Dedifferentiated amniotic fluid mesenchymal stem cell (primary cell): ENCODE measurements around the gene SCFD2.
A peak's percentile ranks its signal among the peaks of the same experiment; 100 is the strongest.
"Not testable (repeated sequence)": the region's sequence is repeated elsewhere in the genome, so short reads cannot be mapped to it uniquely, and the experiment has no call there.

Experiments
- DNase-seq: peaks from one replicate; pipeline ENCODE4 v3.0.0-alpha.2; 2016; ENCODE audit errors: extremely low spot score

Gene SCFD2

DNA sequence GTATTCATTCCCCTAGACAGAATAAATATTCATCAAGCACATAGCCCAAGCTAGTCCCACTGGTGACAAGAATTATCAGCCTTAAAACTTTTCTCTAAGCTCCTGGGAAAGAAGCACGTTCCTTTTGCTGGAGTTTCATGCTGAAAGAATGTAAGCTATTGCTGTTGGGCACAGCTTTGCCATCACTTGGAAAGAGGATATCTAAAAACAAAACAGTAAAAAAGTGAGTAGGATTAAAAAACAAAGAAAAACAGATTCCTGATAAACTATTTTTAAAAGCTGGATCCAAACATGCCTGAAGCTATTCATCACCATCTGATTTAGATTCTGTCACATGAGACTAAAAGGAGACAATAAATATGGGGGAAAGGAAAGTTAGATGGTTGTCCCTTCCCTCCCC, 176.8 kb downstream of the SCFD2 start:
- peak; percentile 84 for DNase-seq

DNA sequence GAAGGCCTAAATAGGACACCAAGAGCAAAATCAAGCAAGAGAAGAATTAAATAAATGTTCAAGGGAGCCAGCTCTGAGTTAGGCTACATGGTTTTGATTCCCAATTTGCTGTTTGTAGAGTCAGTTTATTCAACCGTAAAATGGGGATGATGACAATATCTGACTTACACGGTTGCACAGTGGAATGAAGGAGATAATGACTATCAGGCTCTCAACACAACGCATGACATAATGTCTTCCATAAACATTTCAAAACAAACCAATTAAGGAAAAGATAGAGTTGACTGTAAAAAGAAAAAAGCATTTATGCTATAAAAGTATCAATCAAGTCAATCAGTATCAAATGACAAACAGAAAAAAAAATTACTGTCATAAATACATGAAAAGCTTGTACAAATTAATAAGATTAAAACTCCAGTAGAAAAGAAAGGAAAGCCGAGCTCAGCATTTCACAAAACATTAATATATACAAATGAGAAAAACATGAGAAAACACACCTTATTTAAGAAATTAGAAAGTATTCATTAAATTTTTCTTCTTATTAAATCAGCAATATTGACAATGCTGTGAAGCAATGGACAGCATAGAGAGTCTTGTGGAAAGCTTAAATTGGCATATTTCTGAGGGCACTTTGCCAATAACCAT, 179.0 kb downstream of the SCFD2 start:
- DNase-seq = no peak

DNA sequence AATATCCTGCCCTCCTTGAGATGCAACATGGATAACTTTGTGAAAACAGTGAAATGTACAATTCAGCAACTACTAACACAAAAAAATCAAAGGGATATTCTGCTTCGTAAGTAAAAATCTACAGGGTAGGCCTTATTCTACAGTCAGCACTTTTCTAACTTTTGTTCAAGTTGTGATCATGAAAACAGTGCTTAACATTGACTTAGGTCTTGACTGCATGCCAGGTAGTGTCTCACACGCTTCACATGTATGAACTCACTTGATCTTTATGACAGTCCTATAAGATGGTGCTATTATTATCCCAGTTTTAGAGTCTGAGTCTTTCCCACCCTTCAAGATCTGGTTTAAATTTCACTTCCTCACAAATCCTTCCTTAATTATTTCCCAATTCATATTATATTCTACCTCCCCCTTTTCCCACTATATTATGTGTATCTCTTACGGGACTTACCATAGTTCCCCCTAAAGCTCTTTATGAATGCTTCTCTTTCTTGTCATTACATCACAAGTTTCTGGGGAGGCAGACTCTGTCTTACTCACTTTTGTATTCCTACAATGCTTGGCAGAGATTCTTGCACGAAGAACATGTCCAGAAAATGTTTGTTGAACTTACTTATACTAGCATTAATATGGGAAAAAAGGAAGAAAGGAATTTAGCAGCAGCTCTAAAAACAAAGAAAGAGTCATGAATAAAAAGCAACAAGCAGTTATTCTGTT, 179.8 kb downstream of the SCFD2 start:
- DNase-seq = peak; percentile 83

DNA sequence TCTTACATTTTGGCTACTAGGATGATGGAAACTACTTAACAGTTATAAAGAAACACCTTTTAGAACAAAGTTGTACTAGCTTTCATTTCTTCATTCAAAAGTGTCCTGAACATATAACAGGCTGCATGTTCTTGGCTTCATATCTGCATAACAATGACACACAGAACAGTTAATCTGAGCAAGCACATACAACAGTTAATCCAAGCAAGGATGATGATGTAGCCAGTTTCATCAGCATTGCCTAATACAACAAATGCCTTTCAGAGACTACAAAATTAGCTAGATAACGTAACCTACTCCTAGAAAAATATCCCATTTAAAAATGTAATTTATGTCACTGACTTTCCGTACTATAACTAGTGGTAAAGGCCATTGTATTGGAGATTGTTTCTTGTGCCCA, 182.1 kb downstream of the SCFD2 start:
- DNase-seq = no peak

DNA sequence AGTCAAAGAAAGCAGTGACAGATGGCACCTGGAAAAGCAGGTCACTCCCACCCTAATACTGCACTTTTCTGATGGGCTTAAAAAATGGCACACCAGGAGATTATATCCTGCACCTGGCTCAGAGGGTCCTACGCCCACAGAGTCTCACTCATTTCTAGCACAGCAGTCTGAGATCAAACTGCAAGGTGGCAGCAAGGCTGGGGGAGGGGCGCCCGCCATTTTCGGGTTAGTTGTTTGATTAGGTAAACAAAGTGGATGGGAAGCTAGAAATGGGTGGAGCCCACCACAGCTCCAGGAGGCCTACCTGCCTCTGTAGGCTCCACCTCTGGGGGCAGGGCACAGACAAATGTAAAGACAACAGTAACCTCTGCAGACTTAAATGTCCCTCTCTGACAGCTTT, 188.1 kb downstream of the SCFD2 start:
- not testable (repeated sequence) for DNase-seq

DNA sequence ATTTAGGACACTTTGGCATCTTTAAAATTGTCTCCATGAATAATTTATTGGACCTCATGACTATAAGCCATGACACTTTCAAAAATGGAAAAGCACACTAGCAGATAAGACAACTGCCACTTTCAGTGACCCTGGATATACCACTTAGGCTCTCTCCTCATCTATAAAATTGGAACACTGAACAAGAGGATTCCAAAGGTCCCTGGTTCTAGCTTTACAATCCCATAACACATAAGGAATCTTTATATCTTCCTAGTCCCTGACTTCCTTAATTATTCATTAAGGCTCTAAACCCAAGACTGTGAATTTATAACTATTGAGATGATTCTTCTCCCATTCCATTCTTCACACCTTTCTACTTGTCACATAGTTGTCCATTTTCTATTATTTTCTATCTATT, 190.2 kb downstream of the SCFD2 start:
- DNase-seq = no peak

DNA sequence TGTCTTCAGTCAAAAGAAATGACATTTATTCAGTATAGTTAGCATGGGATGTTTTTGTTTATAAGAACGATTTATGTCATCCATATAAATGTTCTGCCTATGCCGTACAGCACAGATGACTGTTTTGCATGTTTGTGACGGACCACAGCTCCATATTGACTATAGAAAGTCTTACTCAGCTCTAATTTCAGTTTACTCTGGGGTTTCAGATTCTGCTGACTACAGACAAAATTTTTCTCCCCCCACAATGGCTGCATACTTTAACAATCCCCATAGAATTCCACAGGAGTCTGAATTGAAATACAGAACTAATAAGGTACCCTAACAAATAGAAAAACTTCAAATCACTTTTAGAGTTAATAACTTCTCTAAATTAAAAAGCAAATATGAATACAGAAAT, 191.0 kb downstream of the SCFD2 start:
- DNase-seq = no peak

DNA sequence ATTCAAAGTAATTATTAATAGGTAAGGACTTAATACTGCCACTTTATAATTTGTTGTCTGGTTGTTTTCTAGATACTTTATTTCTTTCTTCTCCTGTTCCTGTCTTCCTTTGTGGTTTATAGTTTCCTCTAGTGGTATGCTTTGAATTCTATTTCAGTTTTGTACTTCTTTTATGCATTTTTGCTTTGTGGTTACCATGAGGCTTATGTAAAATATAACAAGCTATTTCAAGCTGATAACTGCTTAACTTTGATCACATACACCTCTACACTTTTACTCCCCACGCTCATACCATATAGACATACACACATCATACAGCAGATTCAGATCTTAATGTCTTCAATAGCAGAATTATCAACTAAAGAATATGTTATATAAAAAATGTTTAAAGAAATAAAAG, 192.3 kb downstream of the SCFD2 start:
- DNase-seq = no peak

DNA sequence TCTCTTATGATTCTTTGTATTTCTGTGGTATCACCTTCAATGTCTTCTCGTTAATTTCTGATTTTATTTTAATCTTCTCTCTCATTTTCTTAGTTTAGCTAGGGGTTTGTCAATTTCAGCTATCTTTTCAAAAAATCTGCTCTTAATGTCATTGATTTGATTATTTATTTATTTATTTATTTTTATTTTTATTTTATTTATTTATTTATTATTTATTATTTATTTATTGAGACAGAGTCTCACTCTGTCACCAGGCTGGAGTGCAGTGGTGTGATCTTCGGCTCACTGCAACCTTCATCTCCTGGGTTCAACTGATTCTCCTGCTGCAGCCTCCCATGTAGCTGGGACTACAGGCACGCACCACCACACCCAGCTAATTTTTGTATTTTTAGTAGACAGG, 194.1 kb downstream of the SCFD2 start:
- no peak for DNase-seq

DNA sequence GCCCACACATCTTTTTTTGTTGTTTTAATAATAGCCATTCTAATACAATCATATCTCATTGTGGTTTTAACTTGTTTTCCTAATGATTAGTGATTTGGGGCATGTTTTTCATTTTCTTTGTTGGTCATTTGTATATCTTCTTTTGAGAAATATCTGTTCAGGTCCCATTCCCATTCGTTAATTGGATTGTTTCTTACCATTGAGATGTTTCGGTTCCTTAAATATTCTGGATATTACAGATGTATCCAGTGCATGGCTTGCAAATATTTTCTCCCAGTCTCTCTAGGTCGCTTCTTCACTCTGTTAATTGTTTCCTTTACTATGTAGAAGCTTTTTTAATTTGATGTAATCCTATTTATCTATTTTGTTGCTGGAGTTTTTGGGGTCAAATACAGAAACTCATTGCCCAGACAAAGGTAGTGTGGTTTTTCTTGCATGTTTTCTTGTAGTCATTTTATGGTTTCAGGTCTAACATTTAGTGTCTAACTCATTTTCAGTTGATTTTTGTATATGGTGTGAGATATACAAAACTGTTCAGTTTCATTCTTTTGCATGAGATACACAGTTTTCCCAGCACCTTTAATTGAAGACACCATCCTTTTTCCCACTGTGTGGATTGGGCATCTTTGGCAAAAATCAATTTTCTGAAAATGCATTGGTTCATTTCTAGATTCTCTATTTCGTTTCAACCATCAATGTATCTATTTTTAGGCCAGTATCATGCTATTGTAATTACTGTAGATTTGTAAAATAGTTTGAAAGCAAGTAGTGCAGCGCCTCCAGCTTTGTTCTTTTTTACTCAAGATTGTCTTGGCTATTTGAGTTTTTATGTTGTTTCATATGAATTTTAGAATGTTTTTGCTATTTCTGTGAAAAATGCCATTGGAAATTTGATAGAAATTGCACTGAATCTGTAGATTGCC, 195.9 kb downstream of the SCFD2 start:
- no peak for DNase-seq

DNA sequence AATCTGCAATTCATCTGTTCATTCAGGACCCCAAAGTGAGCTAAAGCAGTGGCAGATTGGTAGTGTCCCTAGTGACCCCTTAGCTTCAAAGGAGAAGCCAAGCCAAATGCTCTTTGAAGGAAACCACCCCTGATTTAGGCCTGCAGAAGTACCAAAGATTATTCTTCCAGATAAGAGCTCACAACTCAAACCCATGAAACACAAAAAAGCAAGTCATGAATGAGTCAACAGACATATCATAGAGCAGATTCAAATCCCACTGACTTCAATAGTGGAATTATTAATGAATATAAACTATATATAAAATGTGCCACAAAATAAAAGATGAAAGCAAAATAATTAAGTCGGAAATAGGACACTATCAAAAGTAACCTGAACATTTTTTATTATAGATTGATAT, 197.6 kb downstream of the SCFD2 start:
- no peak for DNase-seq

DNA sequence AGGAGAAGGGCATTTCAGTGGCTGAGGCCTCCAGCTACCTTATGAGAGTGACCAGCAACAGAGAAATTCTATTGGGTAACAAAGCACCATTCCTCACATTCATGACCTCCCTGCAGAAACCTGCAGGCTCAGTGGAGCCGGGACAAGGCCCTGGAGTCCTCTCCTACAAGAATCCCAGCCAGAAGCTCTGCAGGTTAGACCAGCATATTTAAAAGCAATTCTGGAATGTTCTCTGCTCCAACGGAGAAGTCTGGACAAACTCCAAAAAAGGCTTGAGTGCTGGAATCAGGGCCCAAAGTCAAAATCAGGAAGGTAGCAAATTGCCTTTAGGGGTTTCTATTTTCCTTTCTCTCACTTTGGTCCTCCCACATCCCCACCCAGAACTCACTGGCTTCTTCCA, 202.9 kb downstream of the SCFD2 start:
- DNase-seq = no peak

DNA sequence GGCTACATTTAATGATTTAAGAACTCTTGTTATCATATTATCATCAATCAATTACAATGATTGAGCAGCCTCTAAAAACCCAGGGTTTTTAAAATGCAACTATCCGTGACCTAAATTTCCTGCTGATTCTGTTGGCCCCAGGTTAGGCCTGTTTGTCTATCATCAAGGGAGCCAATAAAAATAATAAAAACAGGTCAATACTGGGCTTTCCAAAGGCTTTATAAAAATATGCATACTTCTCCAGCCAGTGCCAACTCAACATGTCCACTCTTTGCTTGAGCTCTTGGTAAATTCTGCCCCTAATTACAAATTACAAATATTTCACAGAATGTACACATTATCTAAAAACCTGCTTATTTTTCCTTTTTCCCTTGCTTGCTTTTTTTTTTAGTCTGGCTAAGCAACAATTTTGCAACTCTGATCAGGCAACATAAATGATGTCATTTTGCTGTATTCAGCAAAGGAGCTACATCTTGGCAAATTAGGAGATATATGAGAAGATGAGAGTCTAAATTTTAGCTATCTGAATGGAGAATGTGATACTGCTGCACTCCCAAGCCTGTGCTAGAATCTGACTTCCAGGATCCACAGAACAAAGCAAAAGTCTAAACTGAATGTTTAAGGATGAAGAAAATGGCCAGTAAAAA, 204.0 kb downstream of the SCFD2 start:
- DNase-seq = no peak

DNA sequence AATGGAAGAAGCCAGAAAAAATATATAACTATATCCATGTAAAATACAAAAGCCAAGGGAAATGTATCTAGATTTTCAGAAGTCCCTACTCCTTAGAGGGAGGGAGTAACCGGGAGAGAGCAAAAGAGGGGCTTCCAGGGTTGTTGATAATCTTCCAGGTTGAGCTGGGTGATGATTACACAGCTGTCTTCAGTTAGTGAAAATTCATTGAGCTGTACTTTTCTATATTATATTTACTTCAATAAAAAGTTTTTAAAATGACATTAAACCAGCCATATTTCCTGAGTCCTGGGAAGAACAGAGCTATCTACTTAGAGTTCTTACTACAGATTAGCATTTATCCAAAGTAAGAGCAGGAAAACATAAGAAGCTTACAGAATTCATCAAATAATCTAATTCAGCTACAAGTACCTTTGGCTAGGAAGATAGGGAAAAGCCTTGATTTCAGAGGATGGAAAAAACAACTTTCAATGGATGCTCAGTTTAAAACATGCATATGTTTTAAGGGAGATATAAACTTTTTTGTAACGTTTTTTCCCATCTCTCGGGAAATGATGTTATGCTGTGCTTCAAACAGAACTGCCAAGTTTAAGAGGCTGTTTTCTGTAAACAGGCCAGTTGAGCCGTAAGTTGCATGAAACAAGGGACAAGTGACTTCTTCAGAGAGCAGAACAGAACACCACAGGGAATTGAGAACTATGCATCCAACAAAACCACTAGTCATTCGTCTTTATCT, 204.6 kb downstream of the SCFD2 start:
- DNase-seq = no peak

DNA sequence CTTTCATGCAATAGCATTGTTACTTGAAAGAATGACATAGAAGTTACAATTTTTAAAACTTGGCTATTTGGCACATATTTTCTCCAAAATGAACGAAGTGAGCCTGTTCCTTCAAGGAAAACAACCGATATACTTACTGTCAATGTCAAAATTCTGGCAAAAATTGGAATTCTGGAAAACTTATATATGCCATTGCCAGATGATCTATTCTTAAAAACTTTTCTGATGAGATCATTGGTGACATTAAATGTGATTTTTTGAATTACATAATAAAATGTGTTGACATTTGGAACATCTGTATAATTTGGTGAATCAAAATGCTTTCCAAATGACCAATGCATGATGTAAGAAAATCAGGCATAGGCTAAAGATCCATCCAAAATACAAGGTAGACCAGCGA, 209.0 kb downstream of the SCFD2 start:
- DNase-seq = no peak

DNA sequence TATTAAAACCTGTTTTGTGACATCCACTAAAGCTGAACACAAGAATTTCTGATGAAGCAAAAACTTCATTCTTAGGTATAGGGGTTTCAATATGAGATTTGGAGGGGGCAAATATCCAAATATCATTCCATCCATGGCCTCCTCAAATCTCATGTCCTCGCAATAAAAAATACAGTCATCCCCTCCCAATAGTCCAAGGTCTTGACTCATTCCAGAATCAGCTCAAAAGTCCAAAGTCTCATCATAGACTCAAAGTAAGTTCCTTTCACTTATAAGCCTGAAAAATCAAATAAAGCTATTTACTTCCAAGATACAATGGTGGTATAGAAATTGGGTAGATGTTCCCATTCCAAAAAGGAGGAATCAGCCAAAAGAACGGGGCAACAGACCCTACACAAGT, 213.4 kb downstream of the SCFD2 start:
- DNase-seq = no peak

DNA sequence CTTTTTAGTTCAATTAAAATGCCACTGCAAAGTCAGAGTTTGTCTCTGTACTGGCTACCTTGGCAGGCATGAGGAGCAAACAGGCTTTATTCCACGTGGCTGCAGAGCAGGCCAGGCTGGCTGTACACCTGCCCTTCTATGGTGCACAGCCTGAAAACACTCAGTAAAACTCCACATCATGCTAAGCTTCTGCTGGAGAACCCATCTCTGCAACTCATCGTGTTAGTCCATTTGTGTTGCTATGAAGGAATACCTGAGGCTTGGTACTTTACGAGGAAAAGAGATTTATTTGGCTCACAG, 214.4 kb downstream of the SCFD2 start:
- DNase-seq = no peak

DNA sequence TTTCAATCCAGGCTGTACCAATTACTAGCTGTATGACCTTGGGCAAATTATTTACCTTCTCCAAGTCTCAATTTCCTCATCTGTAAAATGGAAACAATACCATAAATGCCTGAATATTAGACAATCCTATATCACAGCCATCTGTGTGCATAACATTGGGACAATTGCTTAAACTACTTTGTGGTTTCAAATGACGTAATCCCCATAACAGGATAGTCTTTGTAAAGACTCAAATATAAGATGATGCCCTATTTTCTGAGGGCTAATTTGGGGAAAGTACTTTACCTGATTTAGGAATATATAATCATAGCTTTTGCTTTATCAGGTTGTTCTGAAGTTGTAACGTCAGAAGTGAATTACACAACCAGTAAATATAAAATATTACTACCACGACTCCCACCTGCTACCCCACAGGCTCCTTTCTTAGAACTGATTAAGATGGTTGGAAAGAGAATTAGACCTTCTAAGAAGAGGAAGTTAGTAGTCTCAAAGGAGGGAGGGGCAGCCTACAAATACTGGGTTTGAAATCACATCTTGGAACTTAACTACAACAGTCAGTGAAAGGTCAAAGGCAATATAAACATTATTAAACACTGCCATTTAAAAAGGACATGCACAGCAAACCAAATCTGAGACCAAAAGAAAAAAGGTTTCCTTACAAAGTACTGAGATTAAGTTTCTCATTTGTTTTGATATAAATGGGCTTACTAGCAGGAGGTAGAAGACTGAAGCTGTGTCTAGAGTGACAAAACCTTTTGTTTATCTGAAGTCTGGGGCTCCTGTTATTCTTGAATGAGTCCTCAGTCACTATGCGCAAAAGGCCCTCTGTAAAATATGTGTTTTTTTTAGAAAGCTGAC, 215.0 kb downstream of the SCFD2 start:
- DNase-seq = no peak

DNA sequence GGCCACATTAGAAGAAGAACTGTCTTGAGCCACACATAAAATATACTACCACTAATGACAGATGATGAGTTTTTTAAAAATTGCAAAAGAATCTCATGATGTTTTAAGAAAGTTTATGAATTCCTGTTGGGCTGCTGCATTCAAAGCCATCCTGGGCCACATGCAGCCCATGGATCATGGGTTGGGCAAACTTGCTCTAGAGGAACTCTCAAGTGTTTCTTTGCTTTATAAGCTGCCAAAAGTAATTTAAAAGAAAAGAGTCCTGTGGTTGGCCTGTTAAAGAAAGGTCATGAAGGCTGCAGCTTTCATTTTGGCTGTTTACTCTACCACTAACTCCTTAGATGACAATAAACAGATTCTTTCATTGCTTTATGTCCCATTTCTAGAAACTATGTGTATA, 218.2 kb downstream of the SCFD2 start:
- DNase-seq = no peak

DNA sequence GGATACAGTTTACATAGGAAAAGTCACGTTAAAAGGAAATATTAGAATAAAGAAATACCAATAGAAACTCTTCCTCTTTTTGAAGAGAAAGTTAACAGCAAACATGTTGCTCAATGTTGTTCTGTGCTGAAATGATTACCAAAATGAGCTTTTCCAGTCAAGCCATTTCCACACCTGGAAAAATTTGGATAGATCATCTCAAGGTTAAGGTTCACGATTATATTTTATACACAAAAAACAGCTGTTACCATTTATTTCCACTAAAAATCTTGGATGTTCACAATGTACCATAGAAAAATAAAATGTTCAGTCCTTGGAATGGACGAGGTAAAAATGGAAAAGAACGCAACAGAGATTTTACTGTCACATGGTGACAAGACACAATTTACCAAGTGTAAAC, 218.7 kb downstream of the SCFD2 start:
- no peak for DNase-seq

DNA sequence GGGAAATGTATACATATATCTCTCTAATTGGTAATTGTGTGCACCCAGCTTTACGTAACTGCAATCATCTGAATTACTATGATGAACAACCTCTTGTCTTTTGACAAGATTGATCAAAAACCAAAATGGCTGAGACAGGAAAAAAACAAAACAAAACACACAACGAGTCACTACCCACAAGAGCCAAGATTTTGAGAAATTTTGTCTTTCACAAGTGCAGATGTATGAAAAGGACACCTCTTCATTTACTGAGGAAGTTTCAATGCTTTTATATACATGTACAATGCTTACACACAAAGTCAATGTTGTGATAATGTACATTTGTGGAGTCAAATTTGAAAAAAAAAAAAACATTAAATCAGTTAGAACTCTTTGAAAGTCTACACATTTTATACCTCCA, 224.6 kb downstream of the SCFD2 start:
- no peak for DNase-seq
